Measurements from ENCODE around the gene RPS6KB1. TPM values are rescaled to one million over a fixed set of nuclear protein-coding genes. Genes with fewer than 3 reads are reported as not detected.
"Not testable (repeated sequence)": the region's sequence is repeated elsewhere in the genome, so short reads cannot be mapped to it uniquely, and the experiment has no call there.

RPS6KB1 gene
- polyA plus RNA-seq, 3 donors, result 15.8 to 15.9 (median 15.9) TPM

DNA sequence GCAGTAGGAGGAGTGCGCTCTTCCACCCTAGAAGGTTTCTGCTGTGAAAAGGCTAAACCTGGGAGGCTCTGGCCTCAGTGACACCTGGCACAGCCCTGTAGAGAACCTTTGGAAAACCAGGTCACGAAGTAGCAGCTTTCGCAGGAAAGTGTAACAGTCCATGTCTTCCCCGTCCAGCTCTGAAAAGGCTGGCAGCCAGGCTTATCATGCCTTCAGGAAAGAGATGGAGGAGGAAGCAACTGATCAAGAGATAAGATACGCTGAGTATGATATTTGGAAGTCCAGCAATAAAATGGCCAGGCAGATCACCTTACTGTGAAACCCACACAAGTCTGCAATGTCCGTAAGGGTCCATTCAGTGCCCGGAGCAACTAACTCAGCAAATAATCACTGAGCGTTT lies 22.4 kb upstream of the RPS6KB1 start:
- Histone ChIP-seq H3K4me1 (ENCODE audit: control insufficient read depth in 1 of 2, insufficient read depth in 2 of 2, low read length in 2 of 2) (no peaks in the 10 kb centered on the region), H3K79me2 (ENCODE audit: insufficient read depth, low read length) (no peaks in the 10 kb centered on the region), H3K27ac (ENCODE audit: low read depth in 1 of 2, low read length in 2 of 2) (no peak overlapping the region), H3K9ac (ENCODE audit: insufficient read depth, low read length, poor library complexity, severe bottlenecking) (no peak overlapping the region), H3K4me3 (replicated peaks in 1 of 3; ENCODE audit: low read depth in 2 of 3, low read length in 3 of 3) (no peak overlapping the region), H2AFZ (ENCODE audit: insufficient read depth, low read depth, low read length, poor library complexity, severe bottlenecking) (no peak overlapping the region), H3K9me3 (replicated peaks in 1 of 2; ENCODE audit: control insufficient read depth in 1 of 2, insufficient read depth in 1 of 2, low read length in 2 of 2) (no peaks in the 10 kb centered on the region), H4K20me1 (ENCODE audit: insufficient read depth, low read length) (no peaks in the 10 kb centered on the region), H3K4me2 (replicated peaks; ENCODE audit: extremely low read depth, low read length, poor library complexity, severe bottlenecking) (no peak overlapping the region), H3K27me3 (ENCODE audit: control insufficient read depth in 2 of 2, insufficient read depth in 2 of 2, low read length in 2 of 2) (no peaks in the 10 kb centered on the region), H3K36me3 (replicated peaks in 1 of 2; ENCODE audit: control insufficient read depth in 1 of 2, insufficient read depth in 2 of 2, low read length in 2 of 2) (peaks cover 11 to 42% of the 10 kb centered on the region in 2 donors)
- Mint-ChIP-seq H3K9me3 (no peaks in the 10 kb centered on the region), H3K27ac (peak overlapping the region in 2 of 7 donors; percentile 37 to 46), H3K36me3 (peaks cover 22 to 32% of the 10 kb centered on the region in 2 donors), H3K27me3 (ENCODE audit: low read depth in 3 of 3) (no peaks in the 10 kb centered on the region), H3K4me1 (peaks cover 4% of the 10 kb centered on the region), H3K4me3 (no peak overlapping the region)
- intact Hi-C loops (cut with micrococcal nuclease), result no loop called here
- TF ChIP-seq, protein P1, sequence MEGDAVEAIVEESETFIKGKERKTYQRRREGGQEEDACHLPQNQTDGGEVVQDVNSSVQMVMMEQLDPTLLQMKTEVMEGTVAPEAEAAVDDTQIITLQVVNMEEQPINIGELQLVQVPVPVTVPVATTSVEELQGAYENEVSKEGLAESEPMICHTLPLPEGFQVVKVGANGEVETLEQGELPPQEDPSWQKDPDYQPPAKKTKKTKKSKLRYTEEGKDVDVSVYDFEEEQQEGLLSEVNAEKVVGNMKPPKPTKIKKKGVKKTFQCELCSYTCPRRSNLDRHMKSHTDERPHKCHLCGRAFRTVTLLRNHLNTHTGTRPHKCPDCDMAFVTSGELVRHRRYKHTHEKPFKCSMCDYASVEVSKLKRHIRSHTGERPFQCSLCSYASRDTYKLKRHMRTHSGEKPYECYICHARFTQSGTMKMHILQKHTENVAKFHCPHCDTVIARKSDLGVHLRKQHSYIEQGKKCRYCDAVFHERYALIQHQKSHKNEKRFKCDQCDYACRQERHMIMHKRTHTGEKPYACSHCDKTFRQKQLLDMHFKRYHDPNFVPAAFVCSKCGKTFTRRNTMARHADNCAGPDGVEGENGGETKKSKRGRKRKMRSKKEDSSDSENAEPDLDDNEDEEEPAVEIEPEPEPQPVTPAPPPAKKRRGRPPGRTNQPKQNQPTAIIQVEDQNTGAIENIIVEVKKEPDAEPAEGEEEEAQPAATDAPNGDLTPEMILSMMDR (IDR thresholded peaks at IDR 0.05), result no peak
- WGBS (ENCODE audit: insufficient coverage), result 93% methylated on average over 4 of the region's 8 CpGs
- DNase-seq, result no peak

DNA sequence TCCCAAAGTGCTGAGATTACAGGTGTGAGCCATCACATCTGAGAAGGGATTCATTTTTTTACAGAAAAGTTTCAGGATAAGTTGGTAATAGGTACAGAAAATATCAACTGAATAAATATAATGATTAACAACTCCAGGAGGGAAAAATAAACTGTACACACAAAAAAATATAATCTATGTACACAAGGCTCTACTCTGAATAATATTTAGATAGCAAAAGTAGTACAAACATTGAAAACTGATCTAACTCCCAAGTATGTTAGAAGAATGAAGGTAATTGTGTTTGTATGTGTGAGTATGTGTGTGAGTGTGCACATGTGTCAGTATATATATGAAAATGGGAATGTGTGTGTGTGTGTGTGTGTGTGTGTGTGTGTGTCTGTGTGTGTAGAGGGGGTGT lies 20.6 kb upstream of the RPS6KB1 start:
- peaks cover 20% of the 10 kb centered on the region for H3K4me1 Mint-ChIP-seq
- no peaks in the 10 kb centered on the region for H3K9me3 ChIP-seq (replicated peaks in 1 of 2; ENCODE audit: control insufficient read depth in 1 of 2, insufficient read depth in 1 of 2, low read length in 2 of 2)
- intact Hi-C loops (cut with micrococcal nuclease), result no loop called here
- no peak overlapping the region for H3K4me3 ChIP-seq (replicated peaks in 1 of 3; ENCODE audit: low read depth in 2 of 3, low read length in 3 of 3)
- H3K36me3 Mint-ChIP-seq, result peaks cover 24 to 39% of the 10 kb centered on the region in 2 donors
- no peaks in the 10 kb centered on the region for H3K79me2 ChIP-seq (ENCODE audit: insufficient read depth, low read length)
- no peaks in the 10 kb centered on the region for H3K27me3 ChIP-seq (ENCODE audit: control insufficient read depth in 2 of 2, insufficient read depth in 2 of 2, low read length in 2 of 2)
- no peaks in the 10 kb centered on the region for H4K20me1 ChIP-seq (ENCODE audit: insufficient read depth, low read length)
- peaks cover 13 to 47% of the 10 kb centered on the region in 2 donors for H3K36me3 ChIP-seq (replicated peaks in 1 of 2; ENCODE audit: control insufficient read depth in 1 of 2, insufficient read depth in 2 of 2, low read length in 2 of 2)
- H3K4me3 Mint-ChIP-seq, result no peak overlapping the region
- no peak overlapping the region for H2AFZ ChIP-seq (ENCODE audit: insufficient read depth, low read depth, low read length, poor library complexity, severe bottlenecking)
- H3K27ac ChIP-seq (ENCODE audit: low read depth in 1 of 2, low read length in 2 of 2), result no peak overlapping the region
- H3K9ac ChIP-seq (ENCODE audit: insufficient read depth, low read length, poor library complexity, severe bottlenecking), result no peak overlapping the region
- H3K27ac Mint-ChIP-seq, result no peak overlapping the region
- H3K4me2 ChIP-seq (replicated peaks; ENCODE audit: extremely low read depth, low read length, poor library complexity, severe bottlenecking), result no peak overlapping the region
- no peak for DNase-seq
- no peaks in the 10 kb centered on the region for H3K27me3 Mint-ChIP-seq (ENCODE audit: low read depth in 3 of 3)
- H3K9me3 Mint-ChIP-seq, result no peaks in the 10 kb centered on the region
- TF ChIP-seq, protein P1 (IDR thresholded peaks at IDR 0.05), result no peak
- peaks cover 11 to 15% of the 10 kb centered on the region in 2 donors for H3K4me1 ChIP-seq (ENCODE audit: control insufficient read depth in 1 of 2, insufficient read depth in 2 of 2, low read length in 2 of 2)

DNA sequence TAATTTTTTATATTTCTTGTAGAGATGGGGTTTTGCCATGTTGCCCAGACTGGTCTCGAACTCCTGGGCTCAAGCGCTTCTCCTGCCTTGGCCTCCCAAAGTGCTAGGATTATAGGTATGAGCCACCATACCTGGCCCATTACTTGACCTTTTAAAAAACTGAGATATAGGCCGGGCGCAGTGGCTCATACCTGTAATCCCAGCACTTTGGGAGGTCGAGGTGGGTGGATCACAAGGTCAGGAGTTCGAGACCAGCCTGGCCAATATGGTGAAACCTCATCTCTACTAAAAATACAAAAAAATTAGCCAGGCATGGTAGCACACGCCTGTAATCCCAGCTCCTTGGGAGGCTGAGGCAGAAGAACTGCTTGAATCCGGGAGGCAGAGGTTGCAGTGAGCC lies 19.5 kb upstream of the RPS6KB1 start:
- 100% methylated on average over 2 of the region's 8 CpGs for WGBS (ENCODE audit: insufficient coverage)
- H3K36me3 ChIP-seq (replicated peaks in 1 of 2; ENCODE audit: control insufficient read depth in 1 of 2, insufficient read depth in 2 of 2, low read length in 2 of 2), result peaks cover 18 to 54% of the 10 kb centered on the region in 2 donors
- intact Hi-C loops (cut with micrococcal nuclease), result not testable (repeated sequence)

More for the DNA sequence above, 19.5 kb upstream of the RPS6KB1 start:
- not testable (repeated sequence) for H3K4me2 ChIP-seq (replicated peaks; ENCODE audit: extremely low read depth, low read length, poor library complexity, severe bottlenecking); H3K9me3 ChIP-seq (replicated peaks in 1 of 2; ENCODE audit: control insufficient read depth in 1 of 2, insufficient read depth in 1 of 2, low read length in 2 of 2); H3K27me3 Mint-ChIP-seq (ENCODE audit: low read depth in 3 of 3); H3K4me3 ChIP-seq (replicated peaks in 1 of 3; ENCODE audit: low read depth in 2 of 3, low read length in 3 of 3); H3K9ac ChIP-seq (ENCODE audit: insufficient read depth, low read length, poor library complexity, severe bottlenecking); H2AFZ ChIP-seq (ENCODE audit: insufficient read depth, low read depth, low read length, poor library complexity, severe bottlenecking); H3K27ac Mint-ChIP-seq; H3K27ac ChIP-seq (ENCODE audit: low read depth in 1 of 2, low read length in 2 of 2); H3K9me3 Mint-ChIP-seq; H4K20me1 ChIP-seq (ENCODE audit: insufficient read depth, low read length); DNase-seq; H3K27me3 ChIP-seq (ENCODE audit: control insufficient read depth in 2 of 2, insufficient read depth in 2 of 2, low read length in 2 of 2); H3K4me3 Mint-ChIP-seq; H3K79me2 ChIP-seq (ENCODE audit: insufficient read depth, low read length)
- peaks cover 11 to 15% of the 10 kb centered on the region in 2 donors for H3K4me1 ChIP-seq (ENCODE audit: control insufficient read depth in 1 of 2, insufficient read depth in 2 of 2, low read length in 2 of 2)
- Mint-ChIP-seq H3K4me1 (peaks cover 20% of the 10 kb centered on the region), H3K36me3 (peaks cover 31 to 45% of the 10 kb centered on the region in 2 donors)
